Putamen (tissue), 1 donor: ENCODE measurements around the gene GJA9.
"Not testable (repeated sequence)": the region's sequence is repeated elsewhere in the genome, so short reads cannot be mapped to it uniquely, and the experiment has no call there.

Experiments
- DNase-seq: peaks from one replicate; pipeline ENCODE4 v3.0.0-alpha.2; 2016; ENCODE audit warnings: low spot score

Gene GJA9

DNA sequence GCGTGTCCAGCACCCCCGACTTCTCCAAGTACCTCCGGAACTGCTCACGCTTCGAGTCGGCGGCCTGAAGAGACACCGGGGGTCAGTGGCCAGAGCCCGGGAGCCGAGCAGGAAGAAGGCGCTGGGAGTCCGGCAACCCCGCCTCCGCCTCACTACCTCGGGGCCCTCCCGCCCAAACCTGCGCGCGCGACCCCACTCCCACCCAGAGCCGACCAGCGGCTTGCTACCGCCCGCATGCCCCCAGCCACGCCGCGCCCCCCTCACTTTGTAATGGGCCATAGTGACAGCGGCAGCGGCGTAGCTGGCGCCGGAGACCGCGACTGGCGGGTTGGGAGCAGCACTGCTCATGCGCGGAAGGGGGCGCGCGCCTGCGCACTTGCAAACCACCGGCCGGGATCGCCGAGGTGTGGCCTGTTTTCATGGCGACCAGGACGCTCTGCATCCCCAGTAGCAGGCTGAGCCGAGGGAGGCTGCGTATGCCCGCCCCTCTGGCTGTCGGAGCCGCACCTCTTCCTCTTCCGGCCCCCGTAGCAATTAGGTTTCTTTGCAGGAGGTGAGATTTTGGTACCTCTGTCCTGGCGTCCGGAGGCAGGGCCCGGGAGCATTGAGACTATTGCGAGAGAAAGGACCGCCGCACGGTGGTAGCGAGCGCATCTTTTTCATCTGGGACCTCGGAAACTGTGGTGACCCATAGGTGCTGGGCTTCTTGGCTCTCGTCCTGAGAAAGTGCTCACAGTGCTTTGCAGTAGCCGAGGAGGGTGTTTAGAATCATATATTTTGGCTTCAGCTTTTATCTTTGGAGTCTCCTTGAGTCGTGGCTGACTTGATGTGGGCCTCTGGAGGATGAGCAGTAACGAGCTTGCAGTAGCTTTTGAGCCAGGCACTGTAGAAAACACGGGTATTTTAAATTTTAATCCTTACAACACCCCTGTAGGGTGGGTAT lies 8.1 kb downstream of the GJA9 start, which contains the start of gene MYCBP:
Gene MYCBP, minus strand, starts transcription at position 322 of the 943 bp plus-strand sequence. Its CDS starts 43 bp downstream, at position 279.
- peak; percentile 97 for DNase-seq

DNA sequence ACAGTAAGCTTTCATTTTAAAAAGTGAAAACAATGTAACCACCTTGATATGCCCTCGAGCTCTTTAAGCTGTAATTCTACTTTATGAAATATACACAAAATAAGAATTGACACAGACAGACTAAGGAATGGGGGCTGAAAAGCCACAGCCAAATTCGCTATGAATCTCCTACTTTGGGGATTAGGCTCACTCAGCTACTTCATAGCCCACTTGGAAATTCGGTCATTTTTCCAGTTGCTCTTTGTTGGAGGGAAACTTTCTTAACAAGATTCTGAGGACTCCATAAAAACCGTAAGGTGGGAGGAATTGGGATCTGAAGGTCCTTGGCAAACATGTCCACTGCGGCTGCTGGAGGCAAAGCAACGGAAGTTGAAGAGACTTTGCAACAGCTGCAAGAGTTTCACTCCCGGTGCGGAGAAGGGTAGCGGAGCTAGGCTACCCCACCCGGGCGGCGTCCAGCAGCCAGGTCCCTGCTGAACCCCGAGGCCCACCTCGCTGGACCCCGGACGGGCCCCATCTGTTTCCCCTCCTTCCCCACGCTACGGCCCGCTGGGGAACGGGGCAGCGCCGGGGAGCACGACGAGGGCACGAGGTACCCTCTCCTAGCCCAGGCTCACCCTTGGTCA lies 8.9 kb downstream of the GJA9 start:
- no peak for DNase-seq

DNA sequence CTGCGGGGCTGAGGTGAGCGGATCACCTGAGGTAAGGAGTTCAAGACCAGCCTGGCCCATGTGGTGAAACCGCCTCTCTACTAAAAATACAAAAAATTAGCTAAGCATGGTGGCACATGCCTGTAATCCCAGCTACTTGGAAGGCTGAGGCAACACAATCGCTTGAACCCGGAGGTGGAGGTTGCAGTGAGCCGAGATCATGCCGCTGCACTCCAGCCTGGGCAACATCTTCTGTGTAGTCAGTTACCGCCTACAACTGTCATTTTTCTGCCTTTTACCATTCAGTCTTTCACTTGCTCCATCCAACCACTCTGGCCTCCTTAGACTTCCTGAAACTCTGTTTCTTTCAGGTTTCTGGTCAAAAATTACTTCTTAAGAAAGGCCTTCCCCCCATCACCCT lies 10.4 kb downstream of the GJA9 start:
- no peak for DNase-seq

DNA sequence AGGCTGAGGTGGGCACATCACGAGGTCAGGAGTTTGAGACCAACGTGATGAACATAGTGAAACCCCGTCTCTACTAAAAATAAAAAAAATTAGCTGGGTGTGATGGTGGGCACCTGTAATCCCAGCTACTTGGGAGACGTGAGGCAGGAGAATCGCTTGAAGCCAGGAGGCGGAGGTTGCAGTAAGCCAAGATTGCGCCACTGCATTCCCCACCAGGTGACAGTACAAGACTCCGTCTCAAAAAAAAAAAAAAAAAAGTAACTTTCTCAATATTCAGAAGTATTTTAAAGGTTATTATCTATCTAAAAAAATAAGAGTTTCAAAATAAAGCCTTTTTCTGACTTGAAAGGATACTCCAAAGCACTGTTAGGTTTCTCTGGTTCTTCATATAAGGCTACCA lies 14.2 kb downstream of the GJA9 start:
- no peak for DNase-seq

DNA sequence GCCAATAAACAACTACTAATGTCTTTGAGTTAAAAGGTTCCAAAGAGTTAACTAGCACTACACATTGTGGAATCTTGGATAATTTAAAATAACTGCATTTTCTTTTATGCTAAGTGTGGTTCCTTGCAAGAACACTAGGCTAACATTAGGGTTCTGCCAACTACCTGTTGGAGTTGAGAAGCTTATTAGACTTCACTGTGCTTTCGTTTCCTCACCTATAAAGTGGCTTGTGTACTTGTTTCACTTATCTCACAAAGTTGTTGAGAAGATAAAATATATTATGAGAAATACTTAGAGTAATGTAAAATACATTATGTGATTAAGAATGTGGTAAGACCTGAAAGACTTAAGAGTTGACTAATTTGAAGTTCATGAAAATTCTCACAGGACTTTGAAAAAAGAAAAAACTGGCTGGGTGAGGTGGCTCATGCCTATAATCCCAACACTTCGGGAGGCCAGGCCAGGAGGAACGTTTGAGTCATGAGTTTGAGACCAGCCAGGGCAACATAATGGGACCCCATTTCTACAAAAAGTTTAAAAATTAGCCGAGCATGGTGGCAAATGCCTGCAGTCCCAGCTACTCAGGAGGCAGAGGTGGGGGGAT lies 16.2 kb downstream of the GJA9 start:
- DNase-seq = no peak

DNA sequence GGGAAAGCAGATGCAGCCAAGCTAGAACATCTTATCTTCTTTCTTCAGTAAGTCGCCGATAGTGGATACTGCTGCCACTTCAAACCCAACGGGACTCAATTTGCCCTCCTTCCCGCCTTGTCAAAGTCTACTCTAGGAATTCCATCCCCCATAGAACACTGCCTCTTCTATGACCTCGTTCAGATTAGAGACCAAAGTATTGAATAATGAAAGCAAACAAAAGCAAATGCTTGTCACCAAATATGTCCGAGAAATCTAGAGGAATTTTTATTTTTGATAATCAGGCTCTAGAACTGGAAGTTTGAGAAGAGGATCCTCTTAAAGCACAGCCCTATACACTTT lies 21.0 kb downstream of the GJA9 start:
- no peak for DNase-seq

DNA sequence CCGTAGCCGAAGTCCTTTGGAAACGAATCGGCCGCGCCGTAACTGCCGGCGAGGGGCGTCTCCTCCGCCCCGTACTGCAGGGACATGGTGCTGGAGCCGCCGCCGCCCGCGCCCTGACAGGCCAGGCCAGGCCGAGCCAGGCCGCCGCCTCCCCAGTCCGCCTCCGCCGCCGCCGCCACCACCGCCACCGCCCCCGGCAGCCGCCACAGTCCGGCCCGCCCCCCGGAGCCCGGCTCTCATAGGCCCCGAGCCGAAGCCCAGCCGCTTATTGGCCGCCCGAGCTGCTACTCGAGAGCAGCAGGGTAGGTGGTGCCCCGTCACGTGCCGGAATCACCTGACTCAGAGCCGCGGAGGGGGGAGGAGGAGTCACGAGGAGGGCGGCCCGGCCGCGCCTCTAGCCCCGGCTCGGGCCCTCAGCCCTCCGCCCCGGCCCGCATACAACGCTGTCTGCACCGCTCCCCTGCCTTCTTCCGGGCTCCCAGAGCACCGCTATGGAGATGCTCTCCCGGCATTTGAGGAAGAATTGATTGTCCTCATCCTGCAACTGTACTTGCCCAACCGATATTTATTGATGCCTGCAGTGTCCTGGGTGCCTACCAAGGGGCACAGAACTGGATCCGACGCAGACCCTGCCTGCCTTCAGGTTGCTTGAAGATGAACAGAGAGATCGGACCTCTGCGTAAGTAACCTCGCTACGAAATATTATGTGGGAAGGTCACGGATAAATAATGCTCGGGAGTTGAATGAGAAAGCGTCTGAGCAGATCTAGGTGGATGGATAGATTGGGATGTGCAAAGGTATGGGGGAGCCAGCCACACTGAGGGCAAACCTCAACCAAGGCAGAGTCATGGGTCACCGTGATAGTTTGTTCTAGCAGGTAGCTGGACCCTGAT lies 21.6 kb downstream of the GJA9 start, which contains the start of gene RRAGC:
Gene RRAGC, minus strand, starts transcription at position 212 of the 893 bp plus-strand sequence. Its CDS starts 126 bp downstream, at position 86.
- DNase-seq = peak; percentile 98

DNA sequence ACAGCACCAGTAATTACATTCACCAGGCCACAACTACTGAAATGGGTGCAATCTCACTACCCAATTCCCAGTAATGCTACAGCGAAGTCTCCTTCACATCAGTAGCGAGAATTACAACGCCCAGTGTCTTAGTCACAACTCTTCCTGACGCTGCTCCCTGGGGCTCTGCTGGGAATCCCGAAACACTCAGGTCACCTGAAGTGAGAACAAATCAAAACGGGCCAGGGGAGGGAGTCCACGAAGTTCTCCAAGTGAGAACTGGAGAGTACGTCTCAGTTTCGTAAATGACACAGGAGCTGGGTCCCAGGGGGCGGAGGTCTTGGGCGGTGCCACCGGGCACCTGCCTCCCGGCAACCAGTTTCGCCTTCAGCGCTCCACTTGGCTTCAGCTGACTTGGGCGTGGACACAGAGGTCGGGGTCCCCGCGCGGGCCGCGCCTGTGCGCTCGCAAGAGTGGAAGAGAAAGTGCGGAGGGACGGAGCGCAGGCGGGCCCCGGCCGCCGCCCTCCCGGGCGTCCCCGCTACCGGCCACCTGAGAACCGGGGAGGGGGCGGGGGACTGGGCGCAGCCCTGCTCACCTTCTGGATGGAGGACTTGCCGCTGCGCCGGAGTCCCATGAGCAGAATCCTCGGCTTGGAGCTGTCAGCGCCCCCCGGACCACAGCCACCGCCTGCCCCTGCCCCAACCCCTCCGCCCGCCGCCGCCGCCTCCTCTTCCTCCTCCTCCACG lies 22.4 kb downstream of the GJA9 start:
- peak; percentile 25 for DNase-seq

DNA sequence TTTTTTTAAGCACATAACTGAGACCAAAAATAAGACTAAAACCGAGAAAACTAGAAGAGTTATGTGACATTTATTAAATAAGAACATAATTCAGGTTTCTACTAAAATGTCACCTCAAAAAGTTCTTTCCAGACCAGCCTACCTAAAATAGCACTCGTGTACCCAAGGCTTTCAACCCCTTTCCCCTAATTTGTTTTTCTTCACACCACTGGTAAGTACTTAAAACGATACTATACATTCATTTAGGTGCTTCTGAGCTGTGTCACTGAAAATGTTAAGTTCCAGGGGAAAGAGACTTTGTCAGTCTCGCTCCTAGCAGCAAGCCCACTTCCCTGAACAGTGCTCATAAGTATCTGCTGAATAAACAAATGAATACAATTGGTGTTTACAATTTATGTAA lies 28.6 kb downstream of the GJA9 start:
- no peak for DNase-seq

DNA sequence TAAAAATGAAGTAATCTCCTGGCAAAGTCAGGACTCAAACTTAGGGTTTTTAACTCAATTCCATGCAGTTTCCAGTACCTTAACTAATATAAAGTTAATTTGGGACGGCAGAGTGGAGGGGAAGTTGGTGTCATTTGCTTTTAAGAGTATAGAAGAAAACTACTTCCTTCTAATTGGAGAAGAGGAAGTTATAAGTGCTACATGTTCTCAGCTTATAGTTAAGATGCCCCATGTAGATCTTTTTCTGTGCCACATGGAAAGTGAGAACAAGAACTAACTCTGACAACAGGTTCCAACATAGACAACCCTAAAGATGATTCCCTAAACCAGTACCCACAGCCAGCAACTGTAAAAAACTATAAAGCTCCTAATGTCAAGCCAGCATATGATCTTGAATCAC lies 33.3 kb downstream of the GJA9 start:
- no peak for DNase-seq

DNA sequence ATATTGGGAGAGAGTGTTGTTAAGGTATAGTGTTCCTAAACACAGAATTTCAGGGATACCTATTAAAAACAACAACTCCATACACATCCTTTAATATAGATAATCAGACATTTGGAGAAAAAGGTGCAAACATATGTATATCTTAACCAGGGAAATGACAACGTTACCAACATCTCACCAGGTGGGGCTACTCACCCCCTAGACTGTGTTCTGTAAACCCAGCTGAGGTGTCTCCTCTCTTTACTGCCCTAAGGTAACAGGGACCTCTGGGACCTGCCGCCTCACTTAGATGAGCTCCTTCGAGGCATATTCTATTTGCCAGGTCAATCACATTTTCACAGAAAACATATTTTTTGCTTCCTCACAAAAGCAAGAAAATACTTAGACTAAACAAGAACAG lies 35.2 kb downstream of the GJA9 start:
- no peak for DNase-seq

DNA sequence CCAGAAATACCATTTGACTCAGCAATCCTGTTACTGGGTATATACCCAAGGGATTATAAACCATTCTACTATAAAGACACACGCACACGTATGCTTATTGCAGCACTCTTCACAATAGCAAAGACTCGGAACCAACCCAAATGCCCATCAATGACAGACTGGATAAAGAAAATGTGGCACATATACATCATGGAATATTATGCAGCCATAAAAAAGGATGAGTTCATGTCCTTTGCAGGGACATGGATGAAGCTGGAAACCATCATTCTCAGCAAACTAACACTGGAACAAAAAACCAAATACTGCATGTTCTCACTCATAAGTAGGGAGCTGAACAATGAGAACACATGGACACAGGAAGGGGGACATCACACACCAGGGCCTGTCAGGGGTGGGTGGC lies 36.3 kb downstream of the GJA9 start:
- not testable (repeated sequence) for DNase-seq

DNA sequence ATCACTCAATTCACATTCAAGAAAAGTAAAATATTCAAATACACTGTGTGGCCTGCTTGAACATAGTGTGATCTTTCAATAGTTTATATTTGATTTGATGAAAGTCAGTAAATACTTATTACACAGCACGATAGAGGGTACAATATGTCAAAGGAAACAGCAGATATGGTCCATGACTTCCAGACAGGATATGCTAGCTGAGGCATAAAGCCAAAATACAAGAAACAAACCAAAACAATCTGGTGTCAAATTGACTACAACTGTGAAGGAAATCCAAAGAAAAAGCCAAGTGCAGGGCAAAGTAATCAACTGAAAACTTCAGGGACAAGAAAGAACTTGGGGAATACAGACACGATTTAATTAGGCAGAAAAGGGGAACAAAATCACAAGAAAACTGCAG lies 41.1 kb downstream of the GJA9 start:
- no peak for DNase-seq

DNA sequence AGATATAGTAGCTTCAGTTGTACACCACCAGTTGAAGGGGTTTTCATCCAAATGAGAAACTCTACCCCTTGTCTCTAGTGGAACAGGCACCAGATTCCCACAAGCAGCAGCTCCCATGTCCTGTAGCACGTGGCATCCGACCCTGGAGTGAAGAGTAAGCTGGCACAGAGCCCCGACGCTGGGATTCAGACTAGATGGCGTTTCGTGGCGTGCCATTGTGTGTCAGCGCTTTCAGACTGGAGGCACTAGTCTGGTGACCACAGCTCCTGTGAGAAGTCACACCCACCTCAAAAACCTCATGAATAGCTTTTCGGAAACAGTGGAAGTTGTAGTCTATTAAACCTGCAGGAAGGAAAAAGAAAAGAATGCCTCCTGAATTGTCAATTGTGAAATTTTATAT lies 42.0 kb downstream of the GJA9 start:
- no peak for DNase-seq

DNA sequence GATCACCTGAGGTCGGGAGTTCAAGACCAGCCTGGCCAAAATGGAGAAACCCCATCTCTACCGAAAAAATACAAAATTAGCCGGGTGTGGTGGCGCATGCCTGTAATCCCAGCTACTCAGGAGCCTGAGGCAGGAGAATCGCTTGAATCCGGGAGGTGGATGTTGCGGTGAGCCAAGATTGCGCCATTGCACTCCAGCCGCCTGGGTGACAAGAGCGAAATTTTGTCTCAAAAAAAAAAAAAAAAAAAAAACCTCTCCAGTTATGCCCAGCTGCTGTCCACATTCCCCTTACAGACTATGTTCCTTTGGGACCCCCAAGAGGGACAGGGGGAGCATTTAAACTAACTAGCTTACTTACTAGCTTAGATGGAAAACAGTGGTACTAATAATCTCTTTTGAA lies 45.1 kb downstream of the GJA9 start:
- DNase-seq = not testable (repeated sequence)

DNA sequence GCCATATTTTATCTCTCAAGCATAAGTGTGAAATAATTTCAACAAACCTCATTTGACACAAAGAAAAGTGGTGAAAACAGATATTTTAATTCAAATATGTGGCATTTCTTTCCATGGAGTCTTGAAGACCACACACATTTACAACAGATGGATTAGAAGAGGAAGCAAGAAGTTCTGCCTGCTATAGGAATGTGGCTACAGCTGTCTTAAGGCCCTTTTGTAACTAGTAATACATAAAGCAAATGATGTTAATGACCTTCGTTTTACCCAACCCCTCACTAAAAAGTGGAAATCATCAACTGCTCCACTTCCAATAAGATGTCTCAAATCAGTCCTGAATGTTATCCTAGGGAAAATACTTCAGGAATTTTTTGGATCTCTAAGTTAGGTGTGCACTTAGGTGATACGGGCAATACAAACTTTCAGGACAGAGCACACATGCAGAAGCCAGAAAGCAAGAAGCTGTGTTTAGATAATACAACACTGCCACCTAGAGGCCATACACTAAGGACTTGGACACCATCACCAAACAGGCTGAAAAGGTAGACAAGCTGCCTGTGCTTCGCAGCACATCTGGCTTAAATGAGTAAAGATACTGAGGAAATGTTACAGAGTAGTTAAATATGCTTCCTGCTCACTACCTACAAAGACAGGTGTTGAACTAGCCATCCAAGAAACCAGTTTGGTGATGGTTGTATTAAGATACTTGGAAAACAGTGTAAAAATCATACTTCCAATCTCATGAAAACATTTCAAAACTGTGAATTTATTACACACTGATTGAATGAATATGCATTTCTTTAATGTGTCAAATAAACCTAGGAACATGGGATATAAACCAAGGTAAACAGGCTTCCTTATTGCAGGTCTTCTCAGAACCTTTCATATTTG lies 46.2 kb downstream of the GJA9 start:
- peak; percentile 70 for DNase-seq

DNA sequence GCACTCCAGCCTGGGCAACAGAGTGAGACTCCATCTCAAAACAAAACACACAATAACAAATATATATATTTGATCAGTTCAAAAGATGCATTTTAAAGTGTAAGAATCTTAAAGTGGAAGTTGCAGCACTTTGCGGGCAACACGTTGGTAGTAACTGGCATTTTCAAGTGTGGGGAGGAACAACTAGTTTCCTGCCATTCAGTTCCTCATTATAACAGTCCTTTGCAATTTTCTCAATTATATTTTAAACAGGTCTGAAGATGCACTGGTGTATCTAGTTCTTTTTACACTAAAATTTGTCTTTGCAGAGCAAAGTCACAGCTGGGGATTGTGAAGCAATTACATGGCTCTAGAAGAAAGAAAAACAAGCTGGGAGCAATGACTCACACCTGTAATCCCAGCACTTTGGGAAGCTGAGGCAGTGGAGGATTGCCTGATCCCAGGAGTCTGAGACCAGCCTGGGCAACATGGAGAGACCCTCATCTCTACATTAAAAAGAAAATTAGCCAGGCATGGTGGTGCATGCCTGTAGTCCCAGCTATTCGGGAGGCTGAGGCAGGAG lies 47.1 kb downstream of the GJA9 start:
- no peak for DNase-seq

DNA sequence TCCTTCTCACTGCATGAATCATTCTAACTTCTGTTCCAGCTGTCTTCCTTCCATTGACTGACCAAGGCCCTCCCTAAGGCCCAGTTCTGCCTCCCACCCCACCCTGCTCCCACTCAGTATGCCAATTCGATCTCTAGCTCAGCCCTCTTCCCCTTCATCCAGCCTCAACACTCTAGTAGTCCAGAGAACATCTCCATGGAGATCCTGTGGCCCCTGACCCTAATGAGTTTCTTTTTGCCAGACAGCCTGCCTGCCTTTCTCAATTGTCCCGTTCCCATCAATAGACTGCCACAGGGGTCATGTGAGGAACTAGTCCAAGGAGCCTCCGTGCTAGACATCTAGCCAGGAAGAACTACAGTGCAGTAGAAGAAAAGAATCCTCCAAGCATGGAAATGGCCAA lies 48.2 kb downstream of the GJA9 start:
- DNase-seq = no peak

DNA sequence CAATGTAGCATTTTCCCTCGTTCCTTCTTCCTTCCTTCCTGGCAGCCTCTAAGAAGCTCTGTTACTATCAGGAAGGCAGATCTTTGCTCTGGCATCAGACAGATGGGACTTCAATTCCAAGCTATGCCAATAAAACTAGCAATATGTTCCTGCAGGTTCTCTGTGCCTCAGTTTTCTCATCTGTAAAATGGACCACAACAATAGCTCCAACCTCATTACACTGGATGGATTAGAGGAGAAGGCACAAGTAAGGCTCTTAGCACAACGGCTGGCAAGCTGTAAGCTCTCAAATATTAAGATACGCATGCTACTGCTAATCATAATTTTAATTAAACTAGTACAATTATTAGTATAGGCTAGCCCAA lies 49.0 kb downstream of the GJA9 start:
- no peak for DNase-seq
